Measurements from ENCODE around the gene CPNE4.

DNA sequence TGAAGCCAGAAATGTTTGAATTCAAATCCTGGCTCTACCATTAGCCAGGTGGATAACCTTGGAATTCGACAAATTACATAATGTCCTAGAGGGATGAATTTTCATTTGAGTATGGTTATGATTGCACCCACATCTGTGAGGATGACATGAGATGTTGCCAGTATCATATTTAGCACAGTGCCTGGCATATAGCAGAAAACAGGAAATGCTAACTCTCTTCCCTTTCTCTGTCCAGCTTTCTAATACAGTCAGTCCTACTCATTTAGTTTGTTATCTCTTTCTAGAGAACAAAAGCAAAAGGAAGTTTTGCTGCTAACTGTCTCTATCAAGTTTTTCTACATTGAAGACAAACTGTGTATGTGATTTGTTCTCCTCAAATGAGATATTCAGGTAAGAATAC, 231.7 kb downstream of the CPNE4 start:
- TF ChIP-seq, protein P1, sequence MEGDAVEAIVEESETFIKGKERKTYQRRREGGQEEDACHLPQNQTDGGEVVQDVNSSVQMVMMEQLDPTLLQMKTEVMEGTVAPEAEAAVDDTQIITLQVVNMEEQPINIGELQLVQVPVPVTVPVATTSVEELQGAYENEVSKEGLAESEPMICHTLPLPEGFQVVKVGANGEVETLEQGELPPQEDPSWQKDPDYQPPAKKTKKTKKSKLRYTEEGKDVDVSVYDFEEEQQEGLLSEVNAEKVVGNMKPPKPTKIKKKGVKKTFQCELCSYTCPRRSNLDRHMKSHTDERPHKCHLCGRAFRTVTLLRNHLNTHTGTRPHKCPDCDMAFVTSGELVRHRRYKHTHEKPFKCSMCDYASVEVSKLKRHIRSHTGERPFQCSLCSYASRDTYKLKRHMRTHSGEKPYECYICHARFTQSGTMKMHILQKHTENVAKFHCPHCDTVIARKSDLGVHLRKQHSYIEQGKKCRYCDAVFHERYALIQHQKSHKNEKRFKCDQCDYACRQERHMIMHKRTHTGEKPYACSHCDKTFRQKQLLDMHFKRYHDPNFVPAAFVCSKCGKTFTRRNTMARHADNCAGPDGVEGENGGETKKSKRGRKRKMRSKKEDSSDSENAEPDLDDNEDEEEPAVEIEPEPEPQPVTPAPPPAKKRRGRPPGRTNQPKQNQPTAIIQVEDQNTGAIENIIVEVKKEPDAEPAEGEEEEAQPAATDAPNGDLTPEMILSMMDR (IDR thresholded peaks at IDR 0.05), result no peak
- no peak for TF ChIP-seq POLR2A (IDR thresholded peaks at IDR 0.05)

Data from vagina (tissue), 2 donors.